ENCODE results near the gene CHCHD10. TPM values are rescaled to one million over a fixed set of nuclear protein-coding genes. Genes with fewer than 3 reads are reported as not detected.

CHCHD10 gene
- total and polyA plus RNA-seq, 4 donors: 13.4 to 784 (median 139) TPM

GRCh38 chr22:23793326-23793725 lies 25.6 kb upstream of the CHCHD10 start:
- Histone ChIP-seq H3K9ac (ENCODE audit: low read depth in 1 of 2, low read length in 2 of 2) (no peak overlapping the region), H3K36me3 (ENCODE audit: control insufficient read depth in 4 of 4, insufficient read depth in 3 of 4, low read depth in 1 of 4, low read length in 3 of 4) (peaks cover 7 to 39% (median 22%) of the 10 kb centered on the region in 4 donors), H3K9me3 (ENCODE audit: control insufficient read depth in 4 of 4, low read length in 3 of 4) (no peaks in the 10 kb centered on the region), H3K27me3 (ENCODE audit: control insufficient read depth in 4 of 4, insufficient read depth in 4 of 4, low read length in 3 of 4) (no peaks in the 10 kb centered on the region), H3K27ac (ENCODE audit: low read depth in 1 of 2, low read length in 2 of 2) (no peak overlapping the region), H3K4me3 (ENCODE audit: low read depth in 1 of 3, low read length in 3 of 3) (no peak overlapping the region), H3K4me1 (ENCODE audit: control insufficient read depth in 4 of 4, insufficient read depth in 4 of 4, low read length in 3 of 4) (peaks cover 0 to 9% (median 4%) of the 10 kb centered on the region in 4 donors)
- 86% methylated on average over 8 of the region's 8 CpGs for WGBS
- no peak for TF ChIP-seq CTCF (IDR thresholded peaks at IDR 0.05; ENCODE audit: low read depth, low read length, missing input control)
- TF ChIP-seq FOXA2 (IDR thresholded peaks at IDR 0.05): no peak
- no peak for TF ChIP-seq GABPA (IDR thresholded peaks at IDR 0.05 in 1 of 2, conservative IDR thresholded peaks at IDR 0.05 in 1 of 2)
- no peak for TF ChIP-seq EGR1 (IDR thresholded peaks at IDR 0.05; ENCODE audit: low read depth in 2 of 2)
- no peak for TF ChIP-seq REST (IDR thresholded peaks at IDR 0.05)
- TF ChIP-seq RAD21 (IDR thresholded peaks at IDR 0.05): no peak
- TF ChIP-seq ATF3 (IDR thresholded peaks at IDR 0.05): no peak
- TF ChIP-seq TAF1 (conservative IDR thresholded peaks at IDR 0.05): no peak
- no peak for TF ChIP-seq JUND (IDR thresholded peaks at IDR 0.05)
- TF ChIP-seq FOXA1 (IDR thresholded peaks at IDR 0.05): no peak
- no peak for TF ChIP-seq ZBTB33 (IDR thresholded peaks at IDR 0.05)
- no peak for TF ChIP-seq YY1 (IDR thresholded peaks at IDR 0.05)
- TF ChIP-seq HNF4A (conservative IDR thresholded peaks at IDR 0.05): no peak
- no peak for TF ChIP-seq RXRA (IDR thresholded peaks at IDR 0.05)
- no peak for TF ChIP-seq MAX (IDR thresholded peaks at IDR 0.05)
- no peak for TF ChIP-seq NR2F2 (IDR thresholded peaks at IDR 0.05)
- TF ChIP-seq HNF4G (IDR thresholded peaks at IDR 0.05): no peak
- no peak for TF ChIP-seq SP1 (IDR thresholded peaks at IDR 0.05)
- no peak for DNase-seq (ENCODE audit: low spot score)
